H1 (cell line): ENCODE measurements around the gene SUCLG2.

ENCODE experiments used
- ATF3 ChIP-seq: IDR thresholded peaks from 2 replicates; pipeline ENCODE4 v1.6.1; 2011; ENCODE audit warnings: low read depth, mild to moderate bottlenecking, low read length; ENCODE audit not compliant: insufficient read depth
- CBX8 ChIP-seq: fragments of 300-800, 300-1000 bp; sonication (generic); IDR thresholded peaks from 2 replicates; pipeline ENCODE4 v1.7.1; 2016; ENCODE audit warnings: low read depth, low read length, borderline replicate concordance
- EZH2 ChIP-seq: fragments of 200-600 bp; sonication (generic); IDR thresholded peaks from 2 replicates; pipeline ENCODE4 v1.7.1; 2012; ENCODE audit warnings: low read depth, mild to moderate bottlenecking, moderate library complexity, low read length, inconsistent platforms; ENCODE audit not compliant: severe bottlenecking
- GTF2F1 ChIP-seq: IDR thresholded peaks from 2 replicates; pipeline ENCODE4 v1.6.1; 2012; ENCODE audit warnings: low read depth, low read length, improper control_type of control experiment, borderline replicate concordance
- PHF8 ChIP-seq: fragments of 200-600 bp; sonication (generic); conservative IDR thresholded peaks from 2 replicates; pipeline ENCODE4 v1.7.1; 2012; ENCODE audit warnings: low read depth, mild to moderate bottlenecking, inconsistent platforms, low read length, moderate library complexity
- POLR2A ChIP-seq, 2 experiments: IDR thresholded peaks; 1 replicate in 1 of 2; 2 replicates in 1 of 2; pipeline ENCODE4 v1.6.1; 2011; ENCODE audit warnings: low read depth in 2 of 2, low read length in 2 of 2, mild to moderate bottlenecking in 2 of 2; ENCODE audit errors: control extremely low read depth in 1 of 2
- RAD21 ChIP-seq, 2 experiments: IDR thresholded peaks in 1 of 2; conservative IDR thresholded peaks in 1 of 2; 2 replicates each; pipeline ENCODE4 v1.6.1; 2011; ENCODE audit warnings: low read depth in 2 of 2, low read length in 2 of 2, improper control_type of control experiment in 1 of 2, inconsistent platforms in 1 of 2, mild to moderate bottlenecking in 1 of 2, moderate library complexity in 1 of 2
- SP2 ChIP-seq: IDR thresholded peaks from 2 replicates; pipeline ENCODE4 v1.6.1; 2012; ENCODE audit warnings: mild to moderate bottlenecking, low read length, inconsistent platforms
- SRF ChIP-seq: IDR thresholded peaks from 2 replicates; pipeline ENCODE4 v1.6.1; 2011; ENCODE audit warnings: mild to moderate bottlenecking, low read depth, low read length, moderate library complexity
- TAF1 ChIP-seq: IDR thresholded peaks from 2 replicates; pipeline ENCODE4 v1.6.1; 2011; ENCODE audit warnings: mild to moderate bottlenecking, low read depth, low read length
- TEAD4 ChIP-seq: IDR thresholded peaks from 2 replicates; pipeline ENCODE4 v1.6.1; 2012; ENCODE audit warnings: low read depth, low read length, inconsistent platforms, mixed read lengths
- TF ChIP-seq, protein P1 (sequence below), 3 experiments: IDR thresholded peaks; 1 replicate in 2 of 3; 2 replicates in 1 of 3; pipeline versions ENCODE4 v1.5.1 to v1.6.1; 2011; ENCODE audit warnings: low read length in 3 of 3, mild to moderate bottlenecking in 3 of 3, inconsistent platforms in 2 of 3, low read depth in 1 of 3, moderate library complexity in 1 of 3; ENCODE audit not compliant: insufficient read depth in 1 of 3; ENCODE audit errors: control extremely low read depth in 1 of 3

DNA sequence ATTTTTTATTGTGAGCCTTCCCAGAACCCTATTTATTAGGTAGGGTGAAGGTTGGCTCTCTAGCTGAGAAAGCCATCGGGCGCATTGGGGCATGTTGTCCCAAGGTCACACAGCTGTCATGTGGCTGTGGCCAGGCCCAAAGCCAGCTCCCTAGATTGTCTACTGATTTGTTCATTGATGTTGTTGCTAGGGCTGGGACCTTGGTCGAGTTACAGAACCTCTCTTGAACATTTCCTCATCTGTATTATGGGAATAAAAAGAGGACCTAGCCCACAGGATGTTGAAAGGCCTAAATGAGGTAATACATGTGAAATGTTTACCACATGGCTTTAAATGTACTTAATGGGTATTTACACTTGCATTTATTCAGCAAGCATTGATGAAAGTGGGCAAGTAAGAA is 252.5 kb downstream of the SUCLG2 start:
- TF ChIP-seq EZH2: no peak
- TF ChIP-seq TEAD4: no peak
- TF ChIP-seq ATF3: no peak
- TF ChIP-seq, protein P1, sequence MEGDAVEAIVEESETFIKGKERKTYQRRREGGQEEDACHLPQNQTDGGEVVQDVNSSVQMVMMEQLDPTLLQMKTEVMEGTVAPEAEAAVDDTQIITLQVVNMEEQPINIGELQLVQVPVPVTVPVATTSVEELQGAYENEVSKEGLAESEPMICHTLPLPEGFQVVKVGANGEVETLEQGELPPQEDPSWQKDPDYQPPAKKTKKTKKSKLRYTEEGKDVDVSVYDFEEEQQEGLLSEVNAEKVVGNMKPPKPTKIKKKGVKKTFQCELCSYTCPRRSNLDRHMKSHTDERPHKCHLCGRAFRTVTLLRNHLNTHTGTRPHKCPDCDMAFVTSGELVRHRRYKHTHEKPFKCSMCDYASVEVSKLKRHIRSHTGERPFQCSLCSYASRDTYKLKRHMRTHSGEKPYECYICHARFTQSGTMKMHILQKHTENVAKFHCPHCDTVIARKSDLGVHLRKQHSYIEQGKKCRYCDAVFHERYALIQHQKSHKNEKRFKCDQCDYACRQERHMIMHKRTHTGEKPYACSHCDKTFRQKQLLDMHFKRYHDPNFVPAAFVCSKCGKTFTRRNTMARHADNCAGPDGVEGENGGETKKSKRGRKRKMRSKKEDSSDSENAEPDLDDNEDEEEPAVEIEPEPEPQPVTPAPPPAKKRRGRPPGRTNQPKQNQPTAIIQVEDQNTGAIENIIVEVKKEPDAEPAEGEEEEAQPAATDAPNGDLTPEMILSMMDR (IDR thresholded peaks at IDR 0.05; ENCODE audit: control extremely low read depth in 1 of 3, insufficient read depth in 1 of 3, low read depth in 1 of 3, low read length in 3 of 3): no peak
- no peak for TF ChIP-seq POLR2A (IDR thresholded peaks at IDR 0.05; ENCODE audit: control extremely low read depth in 1 of 2, low read depth in 2 of 2, low read length in 2 of 2)
- no peak for TF ChIP-seq SRF
- no peak for TF ChIP-seq CBX8
- no peak for TF ChIP-seq PHF8
- TF ChIP-seq GTF2F1: no peak
- TF ChIP-seq SP2: no peak
- no peak for TF ChIP-seq RAD21 (IDR thresholded peaks at IDR 0.05 in 1 of 2, conservative IDR thresholded peaks at IDR 0.05 in 1 of 2; ENCODE audit: low read depth in 2 of 2, low read length in 2 of 2)
- TF ChIP-seq TAF1: no peak
